Measurements from ENCODE around the gene ARF3.
"Not testable (repeated sequence)": the region's sequence is repeated elsewhere in the genome, so short reads cannot be mapped to it uniquely, and the experiment has no call there.

ARF3 gene

DNA sequence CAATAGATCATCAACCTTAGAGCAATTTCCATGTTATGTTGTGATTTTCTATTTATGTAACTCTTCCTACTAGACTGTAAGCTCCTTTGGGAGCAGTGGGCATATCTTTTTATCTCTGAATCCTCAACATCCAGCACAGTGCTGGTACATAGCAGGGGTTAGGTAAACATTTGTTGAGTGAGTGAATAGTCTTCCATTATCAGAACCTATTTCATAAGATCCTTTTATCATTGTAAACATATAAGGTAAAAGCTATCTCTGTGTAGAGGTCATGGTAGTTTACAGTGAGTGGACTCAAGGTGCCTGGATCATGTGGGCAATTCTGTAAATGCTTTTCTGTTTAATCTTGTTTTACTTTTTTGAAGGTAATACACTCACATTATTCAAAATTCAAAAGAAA lies 47.1 kb downstream of the ARF3 start:
- H3K4me3 ChIP-seq (ENCODE audit: low read length, poor library complexity, severe bottlenecking): no peak overlapping the region
- H4K20me1 ChIP-seq (ENCODE audit: insufficient read depth, low read length, poor library complexity, severe bottlenecking): no peaks in the 10 kb centered on the region
- TF ChIP-seq EZH2phosphoT487 (IDR thresholded peaks at IDR 0.05; ENCODE audit: borderline replicate concordance): no peak
- no peaks in the 10 kb centered on the region for H3K79me2 ChIP-seq (ENCODE audit: insufficient read depth, low read length)
- no peaks in the 10 kb centered on the region for H3K27me3 ChIP-seq (ENCODE audit: insufficient read depth, low read length, poor library complexity, severe bottlenecking)
- no peaks in the 10 kb centered on the region for H3K9me2 ChIP-seq (replicated peaks; ENCODE audit: low read depth, low read length)
- no peak overlapping the region for H3K9ac ChIP-seq (ENCODE audit: low read depth, low read length, poor library complexity, severe bottlenecking)
- no peaks in the 10 kb centered on the region for H3K4me1 ChIP-seq (ENCODE audit: insufficient read depth, low read length, poor library complexity, severe bottlenecking)
- H3F3A ChIP-seq (ENCODE audit: low read depth): no peaks in the 10 kb centered on the region
- no peaks in the 10 kb centered on the region for H3K36me3 ChIP-seq (ENCODE audit: insufficient read depth, low read length)
- no peak overlapping the region for H2AFZ ChIP-seq (ENCODE audit: low read length)
- H3K9me3 ChIP-seq (ENCODE audit: insufficient read depth, low read depth, low read length): no peaks in the 10 kb centered on the region
- no peak overlapping the region for H3K4me2 ChIP-seq (ENCODE audit: low read depth, low read length, poor library complexity, severe bottlenecking)

DNA sequence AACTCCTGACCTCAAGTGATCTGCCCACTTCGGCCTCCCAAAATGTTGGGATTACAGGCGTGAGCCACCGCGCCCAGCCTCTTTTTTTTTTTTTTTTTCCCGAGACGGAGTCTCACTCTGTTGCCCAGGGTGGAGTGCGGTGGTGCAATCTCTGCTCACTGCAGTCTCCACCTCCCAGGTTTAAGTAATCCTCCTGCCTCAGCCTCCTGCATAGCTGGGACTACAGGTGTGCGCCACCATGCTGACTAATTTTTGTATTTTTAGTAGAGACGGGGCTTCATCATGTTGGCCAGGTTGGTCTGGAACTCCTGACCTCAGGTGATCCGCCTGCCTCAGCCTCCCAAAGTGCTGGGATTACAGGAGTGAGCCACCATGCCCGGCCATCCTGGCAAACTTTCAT lies 47.6 kb downstream of the ARF3 start:
- not testable (repeated sequence) for H3K9me3 ChIP-seq (ENCODE audit: insufficient read depth, low read depth, low read length); H3K4me2 ChIP-seq (ENCODE audit: low read depth, low read length, poor library complexity, severe bottlenecking); H3K36me3 ChIP-seq (ENCODE audit: insufficient read depth, low read length); H3K9me2 ChIP-seq (replicated peaks; ENCODE audit: low read depth, low read length); H3K4me1 ChIP-seq (ENCODE audit: insufficient read depth, low read length, poor library complexity, severe bottlenecking); H3K79me2 ChIP-seq (ENCODE audit: insufficient read depth, low read length); H2AFZ ChIP-seq (ENCODE audit: low read length); H3K27me3 ChIP-seq (ENCODE audit: insufficient read depth, low read length, poor library complexity, severe bottlenecking); H3F3A ChIP-seq (ENCODE audit: low read depth); H3K4me3 ChIP-seq (ENCODE audit: low read length, poor library complexity, severe bottlenecking); H4K20me1 ChIP-seq (ENCODE audit: insufficient read depth, low read length, poor library complexity, severe bottlenecking); H3K9ac ChIP-seq (ENCODE audit: low read depth, low read length, poor library complexity, severe bottlenecking)

DNA sequence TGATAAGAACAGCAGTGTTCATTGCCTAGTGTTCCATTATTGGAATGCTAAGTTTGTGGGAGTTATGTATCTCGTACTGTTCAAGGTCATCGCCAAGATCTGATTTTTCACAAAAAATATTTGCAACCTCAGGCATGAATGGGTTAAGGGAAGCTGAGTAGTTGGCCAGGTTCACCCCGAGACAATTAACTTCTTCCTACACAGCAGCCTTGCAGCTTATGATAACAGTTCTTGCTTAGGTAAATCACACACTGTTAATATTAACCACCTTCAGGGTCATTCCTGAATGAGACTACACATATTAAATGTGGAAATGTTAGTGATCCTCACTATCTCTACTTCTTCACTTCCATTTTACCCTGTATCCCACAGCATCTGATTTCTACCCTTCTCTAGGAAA lies 50.0 kb downstream of the ARF3 start:
- Histone ChIP-seq H3K4me2 (ENCODE audit: low read depth, low read length, poor library complexity, severe bottlenecking) (no peak overlapping the region), H3K9me3 (ENCODE audit: insufficient read depth, low read depth, low read length) (no peaks in the 10 kb centered on the region), H3K9ac (ENCODE audit: low read depth, low read length, poor library complexity, severe bottlenecking) (no peak overlapping the region), H3K4me3 (ENCODE audit: low read length, poor library complexity, severe bottlenecking) (no peak overlapping the region), H3K9me2 (replicated peaks; ENCODE audit: low read depth, low read length) (no peaks in the 10 kb centered on the region), H3K79me2 (ENCODE audit: insufficient read depth, low read length) (no peaks in the 10 kb centered on the region), H3K4me1 (ENCODE audit: insufficient read depth, low read length, poor library complexity, severe bottlenecking) (no peaks in the 10 kb centered on the region), H2AFZ (ENCODE audit: low read length) (no peak overlapping the region), H3K36me3 (ENCODE audit: insufficient read depth, low read length) (no peaks in the 10 kb centered on the region), H4K20me1 (ENCODE audit: insufficient read depth, low read length, poor library complexity, severe bottlenecking) (no peaks in the 10 kb centered on the region), H3F3A (ENCODE audit: low read depth) (no peaks in the 10 kb centered on the region), H3K27me3 (ENCODE audit: insufficient read depth, low read length, poor library complexity, severe bottlenecking) (no peaks in the 10 kb centered on the region)
- TF ChIP-seq EZH2phosphoT487 (IDR thresholded peaks at IDR 0.05; ENCODE audit: borderline replicate concordance): no peak
- TF ChIP-seq, protein P1, sequence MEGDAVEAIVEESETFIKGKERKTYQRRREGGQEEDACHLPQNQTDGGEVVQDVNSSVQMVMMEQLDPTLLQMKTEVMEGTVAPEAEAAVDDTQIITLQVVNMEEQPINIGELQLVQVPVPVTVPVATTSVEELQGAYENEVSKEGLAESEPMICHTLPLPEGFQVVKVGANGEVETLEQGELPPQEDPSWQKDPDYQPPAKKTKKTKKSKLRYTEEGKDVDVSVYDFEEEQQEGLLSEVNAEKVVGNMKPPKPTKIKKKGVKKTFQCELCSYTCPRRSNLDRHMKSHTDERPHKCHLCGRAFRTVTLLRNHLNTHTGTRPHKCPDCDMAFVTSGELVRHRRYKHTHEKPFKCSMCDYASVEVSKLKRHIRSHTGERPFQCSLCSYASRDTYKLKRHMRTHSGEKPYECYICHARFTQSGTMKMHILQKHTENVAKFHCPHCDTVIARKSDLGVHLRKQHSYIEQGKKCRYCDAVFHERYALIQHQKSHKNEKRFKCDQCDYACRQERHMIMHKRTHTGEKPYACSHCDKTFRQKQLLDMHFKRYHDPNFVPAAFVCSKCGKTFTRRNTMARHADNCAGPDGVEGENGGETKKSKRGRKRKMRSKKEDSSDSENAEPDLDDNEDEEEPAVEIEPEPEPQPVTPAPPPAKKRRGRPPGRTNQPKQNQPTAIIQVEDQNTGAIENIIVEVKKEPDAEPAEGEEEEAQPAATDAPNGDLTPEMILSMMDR (conservative IDR thresholded peaks at IDR 0.05; ENCODE audit: low read length): no peak

- Histone ChIP-seq H2AFZ (ENCODE audit: low read length) (peak overlapping the region; percentile 57; the same call in 1 of the 2 replicates), H3F3A (ENCODE audit: low read depth) (no peaks in the 10 kb centered on the region), H3K4me1 (ENCODE audit: insufficient read depth, low read length, poor library complexity, severe bottlenecking) (no peaks in the 10 kb centered on the region), H3K9ac (ENCODE audit: low read depth, low read length, poor library complexity, severe bottlenecking) (no peak overlapping the region), H3K27me3 (ENCODE audit: insufficient read depth, low read length, poor library complexity, severe bottlenecking) (no peaks in the 10 kb centered on the region), H3K9me2 (replicated peaks; ENCODE audit: low read depth, low read length) (no peaks in the 10 kb centered on the region), H3K79me2 (ENCODE audit: insufficient read depth, low read length) (no peaks in the 10 kb centered on the region), H3K4me3 (ENCODE audit: low read length, poor library complexity, severe bottlenecking) (peak overlapping the region; percentile 64), H4K20me1 (ENCODE audit: insufficient read depth, low read length, poor library complexity, severe bottlenecking) (no peaks in the 10 kb centered on the region), H3K36me3 (ENCODE audit: insufficient read depth, low read length) (no peaks in the 10 kb centered on the region), H3K4me2 (ENCODE audit: low read depth, low read length, poor library complexity, severe bottlenecking) (peak overlapping the region; percentile 68), H3K9me3 (ENCODE audit: insufficient read depth, low read depth, low read length) (no peaks in the 10 kb centered on the region)
- TF ChIP-seq, protein P1 (conservative IDR thresholded peaks at IDR 0.05; ENCODE audit: low read length): peak; percentile 68
- TF ChIP-seq EZH2phosphoT487 (IDR thresholded peaks at IDR 0.05; ENCODE audit: borderline replicate concordance): no peak
Observed at GRCh38 chr12:48903982-48904411, 53.3 kb downstream of the ARF3 start.
